AG10803 (cell line): ENCODE results near the gene NT5C2.

Experiments used
- DNase-seq: peaks from one replicate; pipeline ENCODE4 v3.0.0; 2010; ENCODE audit warnings: low read depth
- H3K4me3 ChIP-seq: 2 replicates; pipeline ENCODE4 v1.5.1; 2011; ENCODE audit warnings: mild to moderate bottlenecking, low read length, control low read depth
- CTCF ChIP-seq: conservative IDR thresholded peaks from 2 replicates; pipeline ENCODE4 v1.5.1; 2011; ENCODE audit warnings: mild to moderate bottlenecking, low read length, control low read depth, inconsistent platforms

NT5C2 gene

GRCh38 chr10:103204353-103205255 is 11.5 kb upstream of the NT5C2 start:
- TF ChIP-seq CTCF = no peak
- no peak for DNase-seq

GRCh38 chr10:103203466-103203865 is 10.4 kb upstream of the NT5C2 start:
- DNase-seq = no peak
- no peak for TF ChIP-seq CTCF
- H3K4me3 ChIP-seq = no peak overlapping the region

More at GRCh38 chr10:103204353-103205255, 11.5 kb upstream of the NT5C2 start:
- no peak overlapping the region for H3K4me3 ChIP-seq

- TF ChIP-seq CTCF = no peak
- H3K4me3 ChIP-seq = no peak overlapping the region
- DNase-seq = no peak
These were observed 9.2 kb upstream of the NT5C2 start for GRCh38 chr10:103202319-103202718.

- TF ChIP-seq CTCF = no peak
- H3K4me3 ChIP-seq = no peak overlapping the region
- no peak for DNase-seq
These were observed 6.4 kb upstream of the NT5C2 start for GRCh38 chr10:103199488-103199887.

- TF ChIP-seq CTCF = no peak
- H3K4me3 ChIP-seq = no peak overlapping the region
- DNase-seq = no peak
These were observed 5.6 kb upstream of the NT5C2 start for GRCh38 chr10:103198648-103199047.

GRCh38 chr10:103197903-103198302 is 4.8 kb upstream of the NT5C2 start:
- no peak for TF ChIP-seq CTCF
- no peak overlapping the region for H3K4me3 ChIP-seq
- DNase-seq = no peak

- H3K4me3 ChIP-seq = no peak overlapping the region
- peak; percentile 76 for DNase-seq
- no peak for TF ChIP-seq CTCF
These were observed 4.1 kb upstream of the NT5C2 start for GRCh38 chr10:103197174-103197573.
